ENCODE results near the gene PAX3.

DNA sequence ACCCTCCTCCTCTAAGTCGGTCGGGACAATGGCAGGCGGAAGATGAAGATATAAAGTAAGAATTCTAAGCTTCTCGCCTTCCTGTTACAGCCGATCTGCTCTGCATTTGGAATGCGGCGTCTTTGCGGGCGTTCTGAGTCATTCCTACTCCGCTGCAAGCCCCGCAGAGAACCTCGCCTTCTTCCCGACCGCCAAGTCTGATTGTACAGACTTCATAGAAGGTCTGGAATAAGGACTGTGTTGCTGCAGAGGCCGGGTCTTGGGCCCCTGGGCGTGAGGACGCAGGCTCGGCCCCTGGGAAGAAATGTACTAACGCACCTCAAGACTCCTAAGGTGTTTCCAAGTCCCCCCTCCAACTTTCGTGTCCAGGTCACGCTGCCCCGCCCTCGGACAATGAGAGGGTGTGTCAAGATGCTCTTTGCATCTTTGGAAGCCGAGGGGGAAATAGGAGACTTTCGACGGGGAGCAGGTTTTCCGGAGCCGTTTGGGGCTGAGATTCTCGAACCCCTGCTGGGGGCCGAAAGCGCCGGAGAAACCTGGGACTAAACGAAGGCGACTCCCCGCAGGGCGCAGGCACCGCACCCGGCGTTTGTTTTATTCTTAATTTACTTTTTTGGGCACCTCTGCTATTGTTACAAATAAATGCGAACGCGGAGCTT lies 12.7 kb upstream of the PAX3 start:
- TF ChIP-seq POLR2AphosphoS5 (IDR thresholded peaks at IDR 0.05; ENCODE audit: low read depth, low read length) (no peak), HDAC6 (IDR thresholded peaks at IDR 0.05; ENCODE audit: low read depth, low read length) (no peak), EZH2 (conservative IDR thresholded peaks at IDR 0.05; ENCODE audit: low read depth, low read length) (no peak; the same call in 1 of the 2 replicates), POLR2A (IDR thresholded peaks at IDR 0.05; ENCODE audit: insufficient read depth in 1 of 2, low read depth in 2 of 2, low read length in 2 of 2) (no peak)
